Measurements from ENCODE around the gene CENPM.

- TF ChIP-seq CTCF (IDR thresholded peaks at IDR 0.05) (no peak), ZFX (IDR thresholded peaks at IDR 0.05; ENCODE audit: borderline replicate concordance) (no peak)
These were observed 44.0 kb downstream of the CENPM start for GRCh38 chr22:41902932-41903421.

All from 22Rv1 (cell line).